Measurements from ENCODE around the gene TBX3.
A peak's percentile ranks its signal among the peaks of the same experiment; 100 is the strongest.

Gene TBX3

DNA sequence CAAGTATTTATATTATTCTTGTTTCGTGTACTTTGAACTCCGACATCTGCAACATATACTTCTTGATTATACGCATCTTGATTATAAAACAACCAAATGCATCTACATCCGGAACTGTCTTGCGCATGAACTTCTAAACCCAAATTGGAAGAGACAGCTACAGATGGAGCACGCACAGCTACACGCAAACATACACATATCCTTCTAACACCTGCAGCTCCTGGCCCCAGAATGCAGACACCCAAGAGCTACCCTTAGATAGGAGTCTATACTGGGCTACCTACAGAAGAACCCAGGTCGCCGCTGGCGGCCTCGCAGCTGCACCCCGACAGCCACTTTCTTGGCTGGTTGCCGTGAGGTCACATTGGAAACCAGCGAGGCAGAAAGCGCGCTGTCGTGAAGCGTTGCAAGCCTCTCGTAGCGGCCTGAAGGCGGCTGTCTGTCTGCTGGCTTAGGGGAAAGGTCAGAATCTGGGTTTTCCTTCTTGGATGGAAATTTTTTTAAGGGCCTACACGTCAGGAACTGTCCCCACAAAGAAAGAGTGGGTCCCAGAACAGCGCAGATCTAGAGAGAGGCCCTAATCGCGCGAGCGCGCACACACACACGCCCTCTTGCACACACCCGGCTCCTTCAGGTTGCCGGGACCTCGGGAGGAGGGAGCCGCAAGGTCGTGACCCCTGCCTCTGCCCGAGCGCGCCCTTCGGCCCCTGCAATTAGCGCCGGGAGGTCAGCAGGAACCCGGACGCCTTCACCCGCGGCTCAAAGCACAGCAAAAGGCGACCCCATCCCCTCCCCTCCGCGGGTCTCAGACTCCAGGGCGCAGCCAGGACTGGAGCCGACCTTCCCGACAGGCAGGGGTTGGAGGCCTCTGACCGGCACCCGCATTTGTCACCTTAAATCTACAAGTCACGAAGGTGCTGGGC lies 17.0 kb downstream of the TBX3 start:
- no peak for DNase-seq

DNA sequence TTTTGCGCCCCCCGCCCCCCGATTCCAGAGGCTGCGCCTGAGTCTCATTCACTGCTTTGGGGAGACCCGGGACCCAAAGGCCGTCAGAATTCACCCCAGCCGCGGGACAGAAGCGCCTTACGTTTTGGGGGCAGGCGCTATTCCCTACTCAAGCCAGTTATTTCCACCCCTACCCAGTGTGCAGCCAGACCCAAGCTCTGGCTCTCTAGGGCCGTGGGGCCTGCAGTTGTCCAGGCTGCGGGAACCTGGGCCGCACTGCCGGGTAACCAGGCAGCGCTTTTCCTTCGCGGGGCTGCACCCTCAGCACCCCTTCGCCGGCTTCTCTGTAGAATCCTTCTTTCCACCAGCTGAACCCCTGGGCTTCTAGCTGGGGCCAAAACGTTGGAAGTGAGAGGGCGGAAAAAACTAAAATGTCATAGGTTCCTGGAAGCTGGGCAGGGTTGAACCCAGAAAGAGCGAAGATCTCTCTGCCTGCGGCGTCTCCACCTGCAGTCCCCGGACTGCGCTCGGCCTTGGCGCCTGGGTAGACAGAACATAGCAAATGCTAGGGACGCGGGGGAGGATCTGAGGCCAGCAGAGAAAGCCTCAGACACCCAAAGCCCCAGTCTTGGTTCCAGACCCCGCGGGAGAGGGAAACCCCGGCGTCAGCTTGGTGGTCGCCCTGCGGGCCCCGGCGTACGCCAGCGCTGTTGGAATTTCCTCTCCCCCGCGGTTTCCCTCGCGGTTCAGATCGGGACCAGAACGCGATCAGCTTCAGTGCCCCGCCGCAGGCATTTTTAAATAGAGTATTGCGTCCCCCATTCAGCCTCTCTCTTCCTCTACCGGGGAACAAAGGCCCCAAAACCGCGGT lies 18.3 kb downstream of the TBX3 start:
- DNase-seq = no peak

DNA sequence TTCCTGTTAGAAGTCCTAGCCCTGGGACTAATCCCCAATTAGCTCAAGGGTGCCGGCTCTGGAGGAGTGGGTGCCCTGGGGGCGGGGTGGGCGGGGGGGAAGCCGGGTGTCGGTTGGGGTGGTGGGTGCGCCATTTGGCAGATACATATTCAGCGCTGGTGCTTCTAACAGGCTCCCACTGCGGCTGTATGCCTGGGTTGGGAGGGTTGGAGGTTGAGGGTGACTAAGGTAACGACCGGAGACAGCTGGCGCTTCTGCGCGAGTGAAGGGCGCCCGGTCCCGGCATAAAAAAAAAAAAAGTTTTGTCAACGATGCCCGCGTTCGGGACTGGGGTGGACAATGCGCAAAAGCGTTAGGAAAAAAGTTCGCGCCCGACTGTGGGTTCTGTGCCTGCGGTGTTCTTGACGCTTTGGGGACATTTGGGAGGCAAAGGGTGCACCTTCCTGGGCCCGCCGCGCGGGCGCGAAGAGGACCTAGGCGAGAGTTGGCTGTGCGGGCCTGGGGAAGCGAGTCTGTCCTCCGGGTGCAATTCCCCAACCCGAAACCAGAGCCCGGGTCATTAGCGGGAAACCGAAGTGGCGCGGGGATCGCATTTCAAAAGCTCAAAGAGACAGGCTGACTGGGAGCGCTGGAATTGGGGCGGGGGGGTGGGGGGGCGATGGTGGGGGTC lies 19.2 kb downstream of the TBX3 start:
- DNase-seq = no peak

DNA sequence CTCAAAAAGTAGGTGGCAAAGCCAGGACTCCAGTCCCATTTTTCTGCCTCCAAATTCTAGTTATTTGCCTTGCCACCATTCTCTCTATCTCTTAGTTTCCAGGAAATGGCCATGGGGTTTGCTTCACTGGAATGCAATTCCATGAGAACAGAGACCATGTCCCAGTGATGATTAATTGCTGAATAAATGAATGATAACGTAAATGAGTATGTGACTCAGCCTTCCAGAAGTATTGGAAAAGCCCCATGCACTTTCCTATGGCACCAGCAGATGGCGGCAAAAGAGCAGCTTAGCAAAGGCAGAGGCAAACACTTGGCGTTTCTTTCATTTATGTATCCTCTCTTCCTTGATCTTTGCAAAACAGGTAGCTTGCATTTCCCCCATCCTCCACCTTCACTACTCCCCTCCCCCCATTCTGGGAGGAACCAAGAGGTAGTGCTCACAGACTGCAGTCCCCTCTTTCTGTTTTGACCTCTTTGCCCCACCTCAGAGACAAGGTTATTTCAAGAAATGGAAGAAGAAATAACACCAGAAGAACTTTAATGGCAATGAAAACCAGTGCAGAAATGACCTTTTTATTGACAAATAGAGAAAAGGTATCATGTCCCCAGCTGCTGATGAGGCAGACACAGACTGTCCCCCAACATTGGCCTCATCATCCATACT lies 21.3 kb downstream of the TBX3 start:
- peak; percentile 62 to 65 for DNase-seq

DNA sequence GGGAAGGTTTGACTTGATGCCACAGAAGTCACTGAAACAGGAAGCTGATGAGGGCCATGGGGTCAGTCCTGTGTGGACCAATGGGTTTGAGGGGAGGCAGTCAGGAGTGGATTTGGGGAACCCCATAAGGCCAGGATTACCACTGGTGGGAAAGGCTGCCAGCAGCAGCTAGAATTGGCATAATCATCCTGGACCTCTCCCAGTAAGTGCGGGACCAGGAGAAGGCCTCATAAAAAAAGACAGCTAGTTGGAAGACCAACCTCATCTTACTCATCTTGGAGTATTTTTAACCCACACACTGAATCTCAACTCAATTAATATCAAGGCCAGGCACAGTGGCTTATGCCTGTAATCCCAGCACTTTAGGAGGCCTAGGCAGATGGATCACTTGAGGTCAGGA lies 22.7 kb downstream of the TBX3 start:
- no peak for DNase-seq

DNA sequence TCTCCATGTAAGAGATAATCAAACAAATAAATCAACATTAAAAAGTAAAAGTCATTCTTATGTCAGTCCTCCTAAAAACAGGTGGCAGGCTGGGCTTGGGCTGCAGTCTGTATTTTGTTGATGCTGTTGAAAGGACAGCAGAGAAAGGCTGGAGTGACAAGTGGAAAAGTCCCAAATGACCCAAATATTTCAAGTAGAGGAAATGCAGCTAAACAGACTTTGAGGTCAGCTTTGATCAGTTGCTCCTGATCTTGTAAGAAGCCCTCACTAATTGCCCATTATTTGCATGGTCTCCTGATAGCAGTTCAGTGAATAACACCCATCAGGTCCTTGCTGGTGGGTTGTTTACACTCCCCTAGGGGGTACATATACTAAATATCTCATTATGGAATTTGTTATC lies 24.9 kb downstream of the TBX3 start:
- DNase-seq = no peak

DNA sequence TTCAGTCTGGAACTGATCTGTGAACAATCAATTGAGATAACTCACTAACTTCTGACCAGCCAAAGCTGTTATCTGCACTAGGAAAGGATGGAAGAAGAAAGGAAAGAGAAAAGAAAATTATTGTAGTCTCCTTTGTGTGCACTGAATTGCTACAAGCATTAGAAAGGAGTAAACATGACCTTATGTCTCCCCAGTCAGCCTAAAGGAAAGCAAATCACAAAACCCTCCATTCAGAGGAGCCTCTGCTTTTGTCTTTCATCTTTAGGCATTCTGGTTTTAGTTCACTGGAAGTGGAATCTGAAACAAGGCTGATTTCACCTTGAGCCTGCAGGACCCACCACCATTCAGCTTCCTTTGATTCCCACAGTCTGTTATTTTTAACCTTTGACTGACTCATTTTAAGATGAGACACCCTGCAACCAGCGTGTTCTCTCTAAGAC lies 26.0 kb downstream of the TBX3 start:
- DNase-seq = no peak

DNA sequence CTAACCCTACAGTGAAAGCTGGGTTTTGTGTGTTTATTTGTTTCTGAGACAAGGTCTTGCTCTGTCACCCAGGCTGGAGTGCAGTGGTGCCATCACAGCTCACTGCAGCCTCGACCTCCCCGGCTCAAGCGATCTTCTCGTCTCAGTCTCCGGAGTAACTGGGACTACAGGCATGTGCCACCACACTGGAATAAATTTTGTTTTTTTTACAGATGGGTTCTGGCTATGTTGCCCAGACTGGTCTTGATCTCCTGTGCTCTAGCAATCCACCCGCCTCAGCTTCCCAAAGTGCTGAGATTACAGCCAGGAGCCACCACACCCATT lies 26.4 kb downstream of the TBX3 start:
- DNase-seq = no peak

DNA sequence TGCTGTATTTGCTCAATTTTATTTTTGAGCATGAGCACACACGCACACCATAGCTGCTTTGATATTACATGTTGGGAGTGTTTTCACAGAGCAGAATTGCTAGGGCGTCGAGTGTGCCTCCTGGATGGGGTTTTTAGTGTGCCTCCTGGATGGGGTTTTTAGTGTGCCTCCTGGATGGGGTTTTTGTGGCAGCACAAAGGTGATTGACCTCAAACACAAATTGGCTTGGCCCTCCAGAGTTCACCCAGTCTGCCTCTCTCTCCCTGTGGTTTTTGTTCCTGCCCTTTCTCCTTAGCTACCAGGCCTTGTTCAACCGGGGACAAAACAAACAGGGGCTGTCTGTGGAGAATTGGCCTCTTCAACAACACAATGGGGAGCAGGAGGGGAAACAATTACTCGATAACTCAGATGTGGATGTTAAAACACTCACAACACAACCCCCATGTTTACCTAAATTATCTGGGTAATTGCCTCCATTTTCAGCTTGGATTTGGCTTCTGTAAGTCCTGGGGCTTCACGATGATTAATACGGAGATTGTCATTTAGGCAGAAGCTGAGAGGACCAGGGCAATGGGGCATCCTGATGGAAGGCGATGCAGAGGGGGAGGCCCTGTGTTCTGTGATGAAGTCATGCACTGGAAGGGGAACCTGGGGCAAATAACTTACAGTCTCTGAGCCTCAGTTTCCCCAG lies 26.9 kb downstream of the TBX3 start:
- no peak for DNase-seq

DNA sequence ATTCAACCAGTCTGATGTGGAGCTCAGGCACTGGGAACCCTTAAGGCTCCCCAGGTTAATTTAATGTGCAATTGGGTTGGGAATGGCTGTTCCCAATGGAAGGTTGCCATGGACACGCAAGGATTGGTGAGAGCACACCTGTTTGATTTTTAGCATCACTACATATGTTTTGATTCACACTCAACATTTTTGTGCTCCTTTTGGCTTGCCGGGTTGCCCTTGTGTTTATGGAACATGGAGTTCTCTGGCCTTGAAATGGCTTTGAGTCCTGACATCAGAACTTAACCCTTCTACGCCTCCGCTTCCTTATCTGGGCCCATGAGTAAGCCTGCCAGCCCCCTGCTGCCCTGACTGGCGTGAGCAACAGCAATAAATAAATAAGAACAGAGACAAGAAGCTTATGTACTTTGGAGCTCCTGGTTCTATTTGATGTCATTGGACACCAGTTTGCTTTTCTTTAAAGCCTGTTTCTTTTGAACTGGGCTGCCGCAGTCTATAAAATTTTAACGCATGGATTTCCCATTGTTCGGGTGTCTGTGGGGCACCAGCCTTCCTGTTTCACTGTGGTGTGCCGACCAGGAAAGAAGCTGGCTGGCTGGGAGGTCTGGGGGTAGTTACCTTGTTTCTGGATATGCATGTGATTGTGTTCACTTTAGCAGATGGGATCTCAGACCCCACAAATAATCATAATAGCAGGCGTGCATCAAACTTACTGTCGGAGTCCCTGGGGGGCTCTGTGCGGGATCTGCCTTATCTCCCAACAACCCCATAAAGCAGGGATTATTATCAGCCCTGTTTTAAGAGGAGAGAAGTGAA lies 27.8 kb downstream of the TBX3 start:
- DNase-seq = no peak

DNA sequence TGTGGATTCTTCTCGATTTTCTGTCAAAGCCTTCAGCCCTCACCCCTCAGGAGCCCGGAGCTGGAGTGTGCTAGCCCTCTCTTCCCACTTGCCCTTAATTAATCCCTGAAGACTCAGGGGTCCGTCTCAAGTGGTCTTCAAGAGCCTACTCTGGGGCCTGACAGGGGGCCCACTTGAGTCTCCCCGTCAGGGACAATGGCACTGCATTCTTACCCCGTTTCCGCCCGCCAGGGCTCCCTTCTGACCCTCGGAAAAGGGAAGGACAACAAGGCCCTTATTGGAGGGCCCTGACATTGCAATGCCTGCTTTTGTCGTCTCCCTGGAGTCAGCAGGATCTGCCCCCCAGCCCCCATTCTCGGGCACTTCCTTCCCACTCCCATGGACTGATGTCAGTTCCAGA lies 34.4 kb downstream of the TBX3 start:
- no peak for DNase-seq

DNA sequence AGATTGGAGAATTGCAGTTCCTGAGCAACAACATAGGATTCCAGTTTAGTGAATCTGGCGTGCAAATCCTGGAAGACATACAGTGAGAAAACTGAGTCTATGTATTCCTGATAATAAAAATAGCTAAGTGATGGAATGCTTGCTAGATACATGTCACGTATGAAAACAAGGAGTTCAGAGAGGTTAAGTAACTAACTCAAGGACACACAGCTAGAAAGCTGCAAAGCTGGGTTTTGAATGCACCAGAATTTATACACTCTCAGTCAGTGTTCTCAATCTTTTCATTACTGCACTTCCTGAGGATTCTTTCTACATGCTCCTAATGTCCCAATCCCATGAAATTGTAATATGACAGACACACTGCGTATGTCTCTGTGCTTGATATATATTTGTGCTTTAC lies 35.3 kb downstream of the TBX3 start:
- DNase-seq = no peak

DNA sequence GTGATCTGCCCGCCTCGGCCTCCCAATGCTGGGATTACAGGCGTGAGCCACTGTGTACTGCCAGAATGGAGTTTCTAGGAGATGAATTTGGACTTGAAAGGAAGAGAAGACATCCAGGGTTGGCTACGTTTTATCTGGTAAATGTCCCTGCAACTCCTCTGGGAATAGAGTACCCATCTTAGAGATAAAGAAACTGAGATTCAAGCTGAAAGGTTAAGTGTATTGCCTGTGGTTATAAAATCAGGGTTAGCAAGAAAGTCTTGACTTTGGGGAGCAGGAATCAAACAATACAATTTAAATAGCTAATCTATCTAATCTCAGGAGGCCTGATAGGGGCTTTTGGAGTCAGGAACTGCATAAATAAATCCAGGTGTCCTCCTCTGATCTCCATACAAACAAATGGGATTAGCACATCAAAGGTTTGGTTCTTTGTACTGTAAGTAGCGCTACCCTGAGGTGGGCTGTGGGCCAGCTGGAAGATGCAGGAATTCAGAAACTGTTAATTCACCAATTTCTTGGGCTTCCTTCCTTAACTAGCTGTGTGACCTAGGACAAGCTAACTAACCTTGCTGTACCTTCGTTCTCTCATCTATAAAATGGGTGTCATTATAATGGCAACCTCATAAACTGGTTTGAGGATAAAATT lies 45.1 kb downstream of the TBX3 start:
- no peak for DNase-seq

DNA sequence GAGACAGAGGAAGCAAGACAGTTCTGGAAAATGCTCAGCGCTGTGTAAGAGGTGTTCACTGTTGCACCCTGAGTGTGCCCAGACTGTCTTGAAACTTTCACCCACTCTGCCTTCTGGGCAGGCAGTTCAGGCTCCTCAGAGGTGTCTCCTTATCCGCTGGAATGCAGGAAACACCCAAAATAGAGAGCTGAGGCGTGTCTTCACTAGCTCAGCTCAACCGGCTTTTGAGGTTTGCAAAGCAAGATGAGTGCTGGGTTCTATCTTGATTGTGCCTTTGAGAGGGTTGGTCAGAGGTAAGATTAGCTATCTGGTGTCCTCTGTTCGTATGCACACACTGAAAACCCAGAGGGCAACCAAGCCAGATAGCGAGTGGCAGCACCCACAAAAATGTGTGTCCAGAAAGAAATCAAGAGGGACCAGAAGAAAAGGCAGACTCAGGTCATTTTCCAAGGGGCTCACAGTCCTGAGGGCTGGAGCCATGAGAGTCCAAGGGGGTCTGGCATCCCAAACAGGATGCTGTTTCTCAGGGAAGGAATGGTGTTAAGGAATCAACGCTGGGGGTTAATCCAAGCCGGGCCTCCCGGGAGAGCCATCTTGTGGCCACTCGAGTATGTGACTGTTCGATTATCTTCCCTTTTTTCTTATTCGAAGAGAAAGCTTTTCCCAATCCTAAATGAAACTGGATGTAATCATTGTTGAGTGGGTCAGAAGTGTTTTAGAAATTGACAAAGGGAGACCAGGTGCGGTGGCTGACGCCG lies 47.1 kb downstream of the TBX3 start:
- DNase-seq = no peak

DNA sequence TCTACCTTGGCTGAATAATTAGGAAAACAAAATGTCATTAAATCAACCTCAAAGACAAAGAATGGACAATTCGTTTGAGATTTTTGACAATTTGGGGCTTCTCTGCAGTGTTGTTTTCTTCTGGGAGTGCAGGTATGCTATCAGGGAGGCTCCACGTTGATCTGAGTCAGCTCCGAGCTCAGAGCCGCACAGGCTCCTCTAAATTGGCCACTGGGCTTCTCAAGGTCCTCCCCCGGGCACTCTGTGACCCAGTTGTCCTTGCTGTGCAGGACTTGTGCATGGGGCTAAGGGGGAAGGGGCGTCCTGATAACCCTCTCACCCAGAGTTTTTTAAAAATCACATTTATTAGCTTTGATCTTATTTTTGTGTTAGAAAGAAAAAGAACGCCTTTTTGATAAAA lies 52.7 kb downstream of the TBX3 start:
- no peak for DNase-seq

DNA sequence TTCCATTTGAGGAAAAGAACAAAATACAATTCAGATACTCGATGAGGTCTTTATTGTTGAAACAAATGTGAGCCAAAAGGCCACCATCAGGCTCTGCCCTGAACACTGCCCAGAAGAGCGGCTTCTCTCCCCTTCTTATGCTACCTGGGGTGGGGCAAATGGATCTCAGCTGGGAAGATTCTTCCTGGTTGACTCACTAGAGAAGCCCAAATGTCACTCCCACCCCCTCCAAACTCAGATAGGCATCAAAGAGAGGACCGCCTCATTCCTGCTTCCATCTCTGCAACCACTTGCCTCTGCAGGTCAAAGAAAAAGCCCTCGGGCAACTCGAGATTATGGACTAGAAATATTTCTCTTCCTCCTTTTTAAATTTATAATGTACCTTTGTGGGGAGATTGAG lies 55.8 kb downstream of the TBX3 start:
- DNase-seq = no peak

DNA sequence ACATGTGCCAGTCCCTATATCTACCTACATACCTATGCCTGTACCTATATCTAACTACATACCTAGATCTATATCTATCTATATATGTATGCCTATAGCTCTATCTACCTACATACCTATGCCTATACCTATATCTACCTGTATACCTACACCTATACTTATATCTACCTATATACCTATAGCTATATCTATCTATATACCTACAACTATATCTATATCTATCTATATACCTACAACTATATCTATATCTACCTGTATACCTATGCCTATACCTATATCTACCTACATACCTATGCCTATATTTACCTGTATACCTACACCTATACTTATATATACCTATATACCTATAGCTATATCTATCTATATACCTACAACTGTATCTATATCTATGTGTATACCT lies 56.6 kb downstream of the TBX3 start:
- no peak for DNase-seq

DNA sequence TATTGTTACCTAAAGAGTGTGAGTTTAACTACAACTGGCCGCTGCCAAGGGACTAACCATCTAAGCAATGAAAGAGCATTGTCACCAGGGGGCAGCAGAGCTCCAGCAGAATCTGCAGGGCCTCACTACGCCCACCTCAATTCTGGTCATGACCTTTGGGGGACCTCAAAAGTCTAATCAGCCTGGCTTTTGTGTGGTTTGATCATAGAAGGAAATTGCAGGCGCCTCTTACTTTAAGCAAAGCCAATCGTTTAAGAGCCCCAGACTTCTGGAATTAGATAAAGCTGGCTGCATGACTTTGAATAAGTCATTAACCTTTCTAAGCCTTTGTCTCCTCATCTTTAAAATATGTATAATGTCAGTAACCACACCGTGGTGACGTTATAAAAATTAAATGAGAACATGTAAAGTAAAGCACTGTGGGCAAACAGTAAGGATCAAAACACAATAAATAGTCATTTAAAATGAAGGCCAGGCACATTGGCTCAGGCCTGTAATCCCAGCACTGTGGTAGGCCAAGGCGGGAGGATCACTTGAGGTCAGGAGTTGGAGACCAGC lies 58.6 kb downstream of the TBX3 start:
- peak; percentile 37 to 45 for DNase-seq

DNA sequence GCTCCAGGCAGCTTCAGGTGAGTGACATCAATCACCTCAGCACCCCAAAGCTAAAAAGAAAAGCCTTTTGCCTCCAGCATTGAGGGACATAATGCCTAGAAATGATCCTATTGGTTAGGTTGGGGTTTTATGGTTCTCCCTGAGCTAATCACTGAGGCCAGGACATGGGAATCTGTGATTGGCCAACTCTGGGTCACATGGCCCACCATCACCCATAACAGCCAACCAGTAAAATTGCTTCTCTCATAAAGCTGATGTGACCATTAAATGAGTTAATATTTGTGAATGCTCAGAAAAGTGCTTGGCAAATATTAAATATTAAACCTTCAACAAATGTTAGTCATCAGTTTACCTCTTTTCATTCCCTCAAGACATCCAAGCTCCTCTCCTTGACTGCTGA lies 60.2 kb downstream of the TBX3 start:
- DNase-seq = no peak

Data from stimulated activated CD4-positive, alpha-beta T cell treated with anti-CD3 and anti-CD28 coated beads, Interleukin-2, amount 100 ng/mL, for 48 hours (primary cell).